A673 (cell line): ENCODE measurements around the gene ETFB. TPM values are rescaled to one million over a fixed set of nuclear protein-coding genes. Genes with fewer than 3 reads are reported as not detected.

Source experiments
- BruUV-seq: library from RNA; stranded (reverse); fragments of 400-500 nt; replicated peaks from 2 replicates; lab custom pipeline; 2021; lab: Mats Ljungman, UMichigan
- CTCF ChIA-PET: fragments of 300-600 bp; sonication (Branson Sonifier 250); formaldehyde crosslinking; loops from one replicate; lab custom pipeline; 2022; ENCODE audit warnings: antibody characterized with exemption; lab: Charles Lee
- POLR2A ChIA-PET: fragments of 300-600 bp; sonication (Branson Sonifier 250); formaldehyde crosslinking; loops from one replicate; lab custom pipeline; 2022; ENCODE audit warnings: antibody characterized with exemption; ENCODE audit not compliant: low non-redundant PET; lab: Charles Lee
- DNase-seq: peaks from one replicate; pipeline ENCODE4 v3.0.0-alpha.2; 2015; ENCODE audit warnings: low spot score
- H3K27ac ChIP-seq: fragments of 200-600 bp; sonication (generic); 2 replicates; pipeline ENCODE4 v1.5.1; 2016; ENCODE audit warnings: mixed run types, low read depth, mild to moderate bottlenecking, mixed read lengths, antibody characterized with exemption, low read length; ENCODE audit not compliant: poor library complexity, severe bottlenecking
- H3K27me3 ChIP-seq: fragments of 200-600 bp; sonication (generic); replicated peaks from 2 replicates; pipeline ENCODE4 v1.6.1; 2017; ENCODE audit warnings: mixed run types, low read depth, mild to moderate bottlenecking, mixed read lengths, antibody characterized with exemption, low read length; ENCODE audit not compliant: insufficient read depth, poor library complexity
- H3K36me3 ChIP-seq: fragments of 200-600 bp; sonication (generic); 2 replicates; pipeline ENCODE4 v1.6.1; 2016; ENCODE audit warnings: mixed run types, mild to moderate bottlenecking, mixed read lengths, antibody characterized with exemption, low read length; ENCODE audit not compliant: insufficient read depth, poor library complexity, severe bottlenecking
- H3K4me1 ChIP-seq: fragments of 200-600 bp; sonication (generic); 2 replicates; pipeline ENCODE4 v1.6.1; 2017; ENCODE audit warnings: mixed run types, mild to moderate bottlenecking, mixed read lengths, antibody characterized with exemption, low read length; ENCODE audit not compliant: insufficient read depth, poor library complexity, severe bottlenecking
- H3K4me3 ChIP-seq: fragments of 200-600 bp; sonication (generic); 2 replicates; pipeline ENCODE4 v1.5.1; 2016; ENCODE audit warnings: low read depth, mixed run types, mild to moderate bottlenecking, mixed read lengths, low read length; ENCODE audit not compliant: poor library complexity, severe bottlenecking
- H3K9me3 ChIP-seq: fragments of 200-600 bp; sonication (generic); 2 replicates; pipeline ENCODE4 v1.6.1; 2016; ENCODE audit warnings: mixed run types, low read depth, mild to moderate bottlenecking, mixed read lengths, antibody characterized with exemption, low read length; ENCODE audit not compliant: poor library complexity, severe bottlenecking
- EZH2 ChIP-seq: fragments of 200-600 bp; sonication (generic); IDR thresholded peaks from 2 replicates; pipeline ENCODE4 v1.6.1; 2017; ENCODE audit warnings: borderline replicate concordance, low read depth, mild to moderate bottlenecking, mixed read lengths, antibody characterized with exemption, low read length; ENCODE audit not compliant: poor library complexity, severe bottlenecking
- intact Hi-C: fragments of 100-400 bp; cut with micrococcal nuclease; formaldehyde crosslinking; loops from one replicate; pipeline ENCODE4 v1.10.0; 2022; ENCODE audit not compliant: unreplicated experiment
- total RNA-seq: library from RNA; stranded (reverse); gene quantifications from 2 replicates; pipeline ENCODE4 v1.2.3, GENCODE V29; 2021
- TF ChIP-seq, protein P1 (sequence below): fragments of 300-800, 200-600 bp; sonication (generic); conservative IDR thresholded peaks from 2 replicates; pipeline ENCODE4 v1.5.1; 2017; ENCODE audit warnings: low read depth, mild to moderate bottlenecking, antibody characterized with exemption, low read length, moderate library complexity, mixed read lengths

The ETFB gene
- total RNA-seq, 1 experiment from 2014 or later = 52.6 TPM

DNA sequence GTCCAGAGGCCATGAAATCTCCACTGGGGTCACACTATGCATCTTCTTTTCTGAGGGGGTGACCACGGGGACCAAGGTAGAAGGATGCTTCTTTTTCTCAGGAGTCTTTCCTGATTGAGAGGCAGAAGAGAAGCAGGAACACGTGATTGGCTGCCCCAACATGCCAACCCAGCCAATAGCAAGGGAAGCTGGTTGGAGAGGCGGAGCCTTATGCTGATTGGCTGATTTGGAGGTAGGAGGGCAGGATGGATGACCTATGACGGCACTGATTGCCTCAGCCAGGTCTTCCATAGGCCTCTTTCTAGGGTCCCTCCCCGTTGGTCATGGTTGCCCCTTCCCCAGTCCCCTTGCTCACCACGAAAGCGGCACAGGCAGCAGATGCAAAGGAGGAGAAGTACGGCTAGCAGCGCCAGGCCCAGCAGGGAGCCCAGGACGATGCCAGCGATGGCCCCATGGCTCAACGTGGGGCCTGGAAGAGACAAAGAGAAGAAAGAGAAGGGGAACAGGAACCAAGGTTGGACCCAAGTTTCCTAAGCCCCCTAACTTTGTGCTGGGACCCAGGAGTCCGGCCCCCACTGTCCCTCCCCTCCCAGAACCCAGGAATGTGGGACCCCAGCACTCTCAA is 32.2 kb downstream of the ETFB start:
- intact Hi-C loops = loop anchor here (10.0 kb wide), 1 partner anchor 331 kb away; no protein-coding TSS in a partner anchor
- no peaks in the 10 kb centered on the region for H3K4me1 ChIP-seq
- no TSS peak for BruUV-seq
- no peaks in the 10 kb centered on the region for H3K36me3 ChIP-seq
- DNase-seq = peak; percentile 25
- H3K27ac ChIP-seq = no peak overlapping the region
- no peak for TF ChIP-seq EZH2
- TF ChIP-seq, protein P1, sequence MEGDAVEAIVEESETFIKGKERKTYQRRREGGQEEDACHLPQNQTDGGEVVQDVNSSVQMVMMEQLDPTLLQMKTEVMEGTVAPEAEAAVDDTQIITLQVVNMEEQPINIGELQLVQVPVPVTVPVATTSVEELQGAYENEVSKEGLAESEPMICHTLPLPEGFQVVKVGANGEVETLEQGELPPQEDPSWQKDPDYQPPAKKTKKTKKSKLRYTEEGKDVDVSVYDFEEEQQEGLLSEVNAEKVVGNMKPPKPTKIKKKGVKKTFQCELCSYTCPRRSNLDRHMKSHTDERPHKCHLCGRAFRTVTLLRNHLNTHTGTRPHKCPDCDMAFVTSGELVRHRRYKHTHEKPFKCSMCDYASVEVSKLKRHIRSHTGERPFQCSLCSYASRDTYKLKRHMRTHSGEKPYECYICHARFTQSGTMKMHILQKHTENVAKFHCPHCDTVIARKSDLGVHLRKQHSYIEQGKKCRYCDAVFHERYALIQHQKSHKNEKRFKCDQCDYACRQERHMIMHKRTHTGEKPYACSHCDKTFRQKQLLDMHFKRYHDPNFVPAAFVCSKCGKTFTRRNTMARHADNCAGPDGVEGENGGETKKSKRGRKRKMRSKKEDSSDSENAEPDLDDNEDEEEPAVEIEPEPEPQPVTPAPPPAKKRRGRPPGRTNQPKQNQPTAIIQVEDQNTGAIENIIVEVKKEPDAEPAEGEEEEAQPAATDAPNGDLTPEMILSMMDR = no peak
- H3K9me3 ChIP-seq = no peaks in the 10 kb centered on the region
- H3K27me3 ChIP-seq = no peaks in the 10 kb centered on the region
- ChIA-PET POLR2A (no interaction called here), CTCF (interaction anchor here (0.6 kb wide), 1 partner anchor 1468 kb away, joined by 15 read pairs; no protein-coding TSS in a partner anchor)
- H3K4me3 ChIP-seq = no peak overlapping the region

DNA sequence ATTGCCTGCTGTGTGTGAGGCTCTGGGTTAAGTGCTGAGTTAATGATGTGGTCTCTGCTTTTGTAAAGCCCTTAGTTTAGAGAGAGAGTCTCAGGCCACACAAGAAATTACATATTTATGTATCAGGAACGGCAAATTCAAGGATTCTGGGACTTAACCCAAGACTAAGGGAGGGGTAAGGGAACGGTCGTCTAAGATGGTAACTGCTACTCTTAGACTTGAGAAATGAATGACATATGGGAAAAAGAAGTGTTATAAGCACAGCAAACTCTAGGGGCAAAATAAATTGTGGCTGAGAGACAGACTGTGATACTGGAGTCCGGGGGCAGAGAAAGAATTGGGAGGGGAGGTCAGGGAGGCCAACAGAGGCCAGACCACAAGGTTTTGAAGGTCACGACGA is 34.5 kb downstream of the ETFB start:
- Histone ChIP-seq H3K4me3 (no peak overlapping the region), H3K4me1 (no peaks in the 10 kb centered on the region), H3K27me3 (peaks cover 8% of the 10 kb centered on the region), H3K9me3 (no peaks in the 10 kb centered on the region), H3K27ac (no peak overlapping the region), H3K36me3 (no peaks in the 10 kb centered on the region)
- no peak for TF ChIP-seq EZH2
- TF ChIP-seq, protein P1 = no peak
- DNase-seq = no peak
- POLR2A ChIA-PET = no interaction called here
- BruUV-seq = no TSS peak
- intact Hi-C loops = loop anchor here (10.0 kb wide), 1 partner anchor 333 kb away; no protein-coding TSS in a partner anchor
- CTCF ChIA-PET = interaction anchor here (1.1 kb wide), 1 partner anchor 34 kb away, joined by 3 read pairs; no protein-coding TSS in a partner anchor

GRCh38 chr19:51331193-51331592 is 35.0 kb downstream of the ETFB start:
- Histone ChIP-seq H3K27ac (no peak overlapping the region), H3K36me3 (no peaks in the 10 kb centered on the region), H3K4me1 (no peaks in the 10 kb centered on the region), H3K9me3 (no peaks in the 10 kb centered on the region), H3K4me3 (no peak overlapping the region), H3K27me3 (peaks cover 8% of the 10 kb centered on the region)
- DNase-seq = no peak
- intact Hi-C loops = loop anchor here (10.0 kb wide), 1 partner anchor 334 kb away; no protein-coding TSS in a partner anchor
- no peak for TF ChIP-seq EZH2
- TF ChIP-seq, protein P1 = no peak
- CTCF ChIA-PET = no interaction called here
- POLR2A ChIA-PET = no interaction called here
- BruUV-seq = no TSS peak
